ENCODE results near the gene DCC. TPM values are rescaled to one million over a fixed set of nuclear protein-coding genes. Genes with fewer than 3 reads are reported as not detected.

The DCC gene
- total RNA-seq, 1 experiment from 2014 or later: 0.72 TPM

GRCh38 chr18:53126210-53126609 is 786.2 kb downstream of the DCC start (continued):
- TF ChIP-seq ZNF281 (CRISPR knock-in tag; IDR thresholded peaks at IDR 0.05) (no peak), CTCF (IDR thresholded peaks at IDR 0.05) (no peak), EMX1 (CRISPR knock-in tag; IDR thresholded peaks at IDR 0.05) (no peak), NFE2L1 (CRISPR knock-in tag; IDR thresholded peaks at IDR 0.05) (no peak)

- peaks cover 11% of the 10 kb centered on the region for H3K4me1 Mint-ChIP-seq
- no peak for DNase-seq (ENCODE audit: low spot score)
- POLR2A ChIA-PET: no interaction called here
- no peaks in the 10 kb centered on the region for H3K27me3 Mint-ChIP-seq (ENCODE audit: low read depth)
- H3K27ac Mint-ChIP-seq: no peak overlapping the region
- no peaks in the 10 kb centered on the region for H3K36me3 Mint-ChIP-seq
- no peak overlapping the region for H3K4me3 Mint-ChIP-seq
- CTCF ChIA-PET: no interaction called here
- H3K9me3 Mint-ChIP-seq: no peaks in the 10 kb centered on the region
- ATAC-seq: no peak
- TF ChIP-seq E2F4 (CRISPR knock-in tag; IDR thresholded peaks at IDR 0.05; ENCODE audit: borderline replicate concordance, low read depth) (no peak), ATF2 (CRISPR knock-in tag; IDR thresholded peaks at IDR 0.05; ENCODE audit: borderline replicate concordance, low read depth) (no peak), ERG (CRISPR knock-in tag; IDR thresholded peaks at IDR 0.05) (no peak), ZBTB21 (CRISPR knock-in tag; IDR thresholded peaks at IDR 0.05; ENCODE audit: borderline replicate concordance) (no peak), ELF4 (CRISPR knock-in tag; IDR thresholded peaks at IDR 0.05; ENCODE audit: low read depth) (no peak), E2F1 (CRISPR knock-in tag; IDR thresholded peaks at IDR 0.05) (no peak), NFYB (CRISPR knock-in tag; conservative IDR thresholded peaks at IDR 0.05; ENCODE audit: low read depth) (no peak), ZNF263 (CRISPR knock-in tag; IDR thresholded peaks at IDR 0.05; ENCODE audit: low read depth) (no peak), PREB (CRISPR knock-in tag; IDR thresholded peaks at IDR 0.05; ENCODE audit: borderline replicate concordance) (no peak), PRDM15 (CRISPR knock-in tag; IDR thresholded peaks at IDR 0.05) (no peak), SP1 (CRISPR knock-in tag; conservative IDR thresholded peaks at IDR 0.05) (no peak), RORB (CRISPR knock-in tag; IDR thresholded peaks at IDR 0.05) (no peak), TCF7 (CRISPR knock-in tag; IDR thresholded peaks at IDR 0.05; ENCODE audit: low read depth) (no peak), NFATC4 (CRISPR knock-in tag; IDR thresholded peaks at IDR 0.05) (no peak), JAZF1 (CRISPR knock-in tag; IDR thresholded peaks at IDR 0.05) (no peak), FOXJ3 (CRISPR knock-in tag; IDR thresholded peaks at IDR 0.05; ENCODE audit: borderline replicate concordance) (no peak), ZBTB43 (CRISPR knock-in tag; IDR thresholded peaks at IDR 0.05) (no peak)
These were observed 791.0 kb downstream of the DCC start for GRCh38 chr18:53131001-53131400.
